Measurements from ENCODE around the gene CPO.

DNA sequence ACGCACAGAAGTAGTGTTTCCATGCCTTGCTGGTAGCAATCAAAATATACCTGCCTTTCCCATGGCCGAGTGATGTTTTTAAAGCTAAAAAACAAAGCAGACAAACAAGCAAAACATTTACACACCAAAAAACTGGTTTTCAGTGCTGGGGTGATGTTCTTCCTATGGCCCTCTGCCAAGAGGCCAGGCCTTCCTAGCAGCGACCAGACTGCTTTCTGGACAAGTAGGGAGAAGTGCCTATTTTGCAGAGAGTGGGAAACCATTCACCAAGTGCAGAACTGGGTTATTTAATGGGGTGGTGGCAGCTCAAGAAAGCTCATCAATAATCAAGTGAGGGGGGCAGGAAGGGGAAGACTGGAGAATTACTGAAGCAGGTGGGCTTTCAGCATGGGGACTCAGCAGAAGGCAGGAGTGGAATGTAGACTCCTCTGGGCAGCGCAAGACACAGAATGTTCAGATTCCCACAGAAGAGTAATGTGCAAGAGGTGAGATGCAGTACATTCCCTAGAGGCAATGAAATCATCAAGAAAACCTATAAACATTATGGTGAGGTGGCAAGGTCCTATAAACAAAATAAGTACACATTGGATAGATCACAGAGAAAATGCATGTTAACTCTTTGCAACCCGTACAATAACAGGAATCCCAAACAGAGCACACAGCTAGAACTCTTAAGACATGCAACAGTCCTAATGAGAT, 44.0 kb downstream of the CPO start:
- TF ChIP-seq, protein P1, sequence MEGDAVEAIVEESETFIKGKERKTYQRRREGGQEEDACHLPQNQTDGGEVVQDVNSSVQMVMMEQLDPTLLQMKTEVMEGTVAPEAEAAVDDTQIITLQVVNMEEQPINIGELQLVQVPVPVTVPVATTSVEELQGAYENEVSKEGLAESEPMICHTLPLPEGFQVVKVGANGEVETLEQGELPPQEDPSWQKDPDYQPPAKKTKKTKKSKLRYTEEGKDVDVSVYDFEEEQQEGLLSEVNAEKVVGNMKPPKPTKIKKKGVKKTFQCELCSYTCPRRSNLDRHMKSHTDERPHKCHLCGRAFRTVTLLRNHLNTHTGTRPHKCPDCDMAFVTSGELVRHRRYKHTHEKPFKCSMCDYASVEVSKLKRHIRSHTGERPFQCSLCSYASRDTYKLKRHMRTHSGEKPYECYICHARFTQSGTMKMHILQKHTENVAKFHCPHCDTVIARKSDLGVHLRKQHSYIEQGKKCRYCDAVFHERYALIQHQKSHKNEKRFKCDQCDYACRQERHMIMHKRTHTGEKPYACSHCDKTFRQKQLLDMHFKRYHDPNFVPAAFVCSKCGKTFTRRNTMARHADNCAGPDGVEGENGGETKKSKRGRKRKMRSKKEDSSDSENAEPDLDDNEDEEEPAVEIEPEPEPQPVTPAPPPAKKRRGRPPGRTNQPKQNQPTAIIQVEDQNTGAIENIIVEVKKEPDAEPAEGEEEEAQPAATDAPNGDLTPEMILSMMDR (IDR thresholded peaks at IDR 0.05; ENCODE audit: poor library complexity) = no peak
- TF ChIP-seq EZH2 (IDR thresholded peaks at IDR 0.05; ENCODE audit: borderline replicate concordance) (no peak), EZH2phosphoT487 (IDR thresholded peaks at IDR 0.05; ENCODE audit: low read depth, severe bottlenecking, unreplicated experiment) (no peak)
